ENCODE data around the gene LITAF.
A peak's percentile ranks its signal among the peaks of the same experiment; 100 is the strongest.
"Not testable (repeated sequence)": the region's sequence is repeated elsewhere in the genome, so short reads cannot be mapped to it uniquely, and the experiment has no call there.

The LITAF gene

GRCh38 chr16:11511328-11511727 lies 75.4 kb downstream of the LITAF start:
- no peak overlapping the region for H3K9ac ChIP-seq (ENCODE audit: low read depth, low read length)
- no peaks in the 10 kb centered on the region for H3K4me1 ChIP-seq (ENCODE audit: control insufficient read depth, insufficient read depth, low read length)
- no peak overlapping the region for H3K27ac ChIP-seq (ENCODE audit: low read depth, low read length)
- H3K9me3 ChIP-seq (ENCODE audit: control insufficient read depth, insufficient read depth, low read length): no peaks in the 10 kb centered on the region
- H3K27me3 ChIP-seq (ENCODE audit: control insufficient read depth, insufficient read depth, low read length): no peaks in the 10 kb centered on the region
- H3K36me3 ChIP-seq (ENCODE audit: control insufficient read depth, insufficient read depth, low read length): no peaks in the 10 kb centered on the region
- no peak overlapping the region for H3K4me3 ChIP-seq (ENCODE audit: low read depth, low read length)

- H3K9ac ChIP-seq (ENCODE audit: low read depth, low read length): no peak overlapping the region
- no peaks in the 10 kb centered on the region for H3K4me1 ChIP-seq (ENCODE audit: control insufficient read depth, insufficient read depth, low read length)
Measured at GRCh38 chr16:11510178-11510973, 76.3 kb downstream of the LITAF start.

GRCh38 chr16:11507991-11508390 lies 78.7 kb downstream of the LITAF start:
- no peak overlapping the region for H3K27ac ChIP-seq (ENCODE audit: low read depth, low read length)
- H3K27me3 ChIP-seq (ENCODE audit: control insufficient read depth, insufficient read depth, low read length): no peaks in the 10 kb centered on the region
- no peaks in the 10 kb centered on the region for H3K36me3 ChIP-seq (ENCODE audit: control insufficient read depth, insufficient read depth, low read length)
- H3K4me3 ChIP-seq (ENCODE audit: low read depth, low read length): no peak overlapping the region
- no peaks in the 10 kb centered on the region for H3K4me1 ChIP-seq (ENCODE audit: control insufficient read depth, insufficient read depth, low read length)
- no peaks in the 10 kb centered on the region for H3K9me3 ChIP-seq (ENCODE audit: control insufficient read depth, insufficient read depth, low read length)
- H3K9ac ChIP-seq (ENCODE audit: low read depth, low read length): no peak overlapping the region

More at GRCh38 chr16:11510178-11510973, 76.3 kb downstream of the LITAF start:
- no peaks in the 10 kb centered on the region for H3K36me3 ChIP-seq (ENCODE audit: control insufficient read depth, insufficient read depth, low read length)
- H3K27me3 ChIP-seq (ENCODE audit: control insufficient read depth, insufficient read depth, low read length): no peaks in the 10 kb centered on the region
- H3K9me3 ChIP-seq (ENCODE audit: control insufficient read depth, insufficient read depth, low read length): no peaks in the 10 kb centered on the region
- H3K27ac ChIP-seq (ENCODE audit: low read depth, low read length): no peak overlapping the region
- no peak overlapping the region for H3K4me3 ChIP-seq (ENCODE audit: low read depth, low read length)

GRCh38 chr16:11507350-11507749 lies 79.4 kb downstream of the LITAF start:
- H3K36me3 ChIP-seq (ENCODE audit: control insufficient read depth, insufficient read depth, low read length): no peaks in the 10 kb centered on the region
- H3K9ac ChIP-seq (ENCODE audit: low read depth, low read length): no peak overlapping the region

GRCh38 chr16:11506741-11507305 lies 79.9 kb downstream of the LITAF start:
- no peaks in the 10 kb centered on the region for H3K27me3 ChIP-seq (ENCODE audit: control insufficient read depth, insufficient read depth, low read length)
- no peak overlapping the region for H3K27ac ChIP-seq (ENCODE audit: low read depth, low read length)
- no peaks in the 10 kb centered on the region for H3K36me3 ChIP-seq (ENCODE audit: control insufficient read depth, insufficient read depth, low read length)
- H3K9ac ChIP-seq (ENCODE audit: low read depth, low read length): no peak overlapping the region
- peaks cover 5% of the 10 kb centered on the region for H3K4me1 ChIP-seq (ENCODE audit: control insufficient read depth, insufficient read depth, low read length)
- no peaks in the 10 kb centered on the region for H3K9me3 ChIP-seq (ENCODE audit: control insufficient read depth, insufficient read depth, low read length)
- H3K4me3 ChIP-seq (ENCODE audit: low read depth, low read length): no peak overlapping the region

More at GRCh38 chr16:11507350-11507749, 79.4 kb downstream of the LITAF start:
- H3K4me1 ChIP-seq (ENCODE audit: control insufficient read depth, insufficient read depth, low read length): no peaks in the 10 kb centered on the region
- no peaks in the 10 kb centered on the region for H3K9me3 ChIP-seq (ENCODE audit: control insufficient read depth, insufficient read depth, low read length)
- H3K4me3 ChIP-seq (ENCODE audit: low read depth, low read length): no peak overlapping the region
- no peak overlapping the region for H3K27ac ChIP-seq (ENCODE audit: low read depth, low read length)
- no peaks in the 10 kb centered on the region for H3K27me3 ChIP-seq (ENCODE audit: control insufficient read depth, insufficient read depth, low read length)

GRCh38 chr16:11504261-11504660 lies 82.5 kb downstream of the LITAF start:
- not testable (repeated sequence) for H3K27ac ChIP-seq (ENCODE audit: low read depth, low read length); H3K9me3 ChIP-seq (ENCODE audit: control insufficient read depth, insufficient read depth, low read length); H3K9ac ChIP-seq (ENCODE audit: low read depth, low read length); H3K4me3 ChIP-seq (ENCODE audit: low read depth, low read length); H3K27me3 ChIP-seq (ENCODE audit: control insufficient read depth, insufficient read depth, low read length); H3K36me3 ChIP-seq (ENCODE audit: control insufficient read depth, insufficient read depth, low read length)
- peaks cover 19% of the 10 kb centered on the region for H3K4me1 ChIP-seq (ENCODE audit: control insufficient read depth, insufficient read depth, low read length)

GRCh38 chr16:11503566-11503965 lies 83.2 kb downstream of the LITAF start:
- no peak overlapping the region for H3K9ac ChIP-seq (ENCODE audit: low read depth, low read length)
- no peaks in the 10 kb centered on the region for H3K27me3 ChIP-seq (ENCODE audit: control insufficient read depth, insufficient read depth, low read length)
- no peak overlapping the region for H3K4me3 ChIP-seq (ENCODE audit: low read depth, low read length)
- no peaks in the 10 kb centered on the region for H3K36me3 ChIP-seq (ENCODE audit: control insufficient read depth, insufficient read depth, low read length)
- no peak overlapping the region for H3K27ac ChIP-seq (ENCODE audit: low read depth, low read length)
- no peaks in the 10 kb centered on the region for H3K9me3 ChIP-seq (ENCODE audit: control insufficient read depth, insufficient read depth, low read length)
- H3K4me1 ChIP-seq (ENCODE audit: control insufficient read depth, insufficient read depth, low read length): peaks cover 19% of the 10 kb centered on the region

- peaks cover 27% of the 10 kb centered on the region for H3K4me1 ChIP-seq (ENCODE audit: control insufficient read depth, insufficient read depth, low read length)
- H3K9ac ChIP-seq (ENCODE audit: low read depth, low read length): no peak overlapping the region
- no peaks in the 10 kb centered on the region for H3K27me3 ChIP-seq (ENCODE audit: control insufficient read depth, insufficient read depth, low read length)
- H3K9me3 ChIP-seq (ENCODE audit: control insufficient read depth, insufficient read depth, low read length): no peaks in the 10 kb centered on the region
- H3K36me3 ChIP-seq (ENCODE audit: control insufficient read depth, insufficient read depth, low read length): no peaks in the 10 kb centered on the region
- 0 out of 2 replicates have a peak overlapping the region, but pooled peaks have one; percentile 21 for H3K4me3 ChIP-seq (ENCODE audit: low read depth, low read length)
- H3K27ac ChIP-seq (ENCODE audit: low read depth, low read length): peak overlapping the region; percentile 80
Measured at GRCh38 chr16:11502239-11502638, 84.5 kb downstream of the LITAF start.

- no peak overlapping the region for H3K9ac ChIP-seq (ENCODE audit: low read depth, low read length)
- no peaks in the 10 kb centered on the region for H3K9me3 ChIP-seq (ENCODE audit: control insufficient read depth, insufficient read depth, low read length)
- H3K4me3 ChIP-seq (ENCODE audit: low read depth, low read length): peak overlapping the region; percentile 21
- H3K4me1 ChIP-seq (ENCODE audit: control insufficient read depth, insufficient read depth, low read length): peaks cover 31% of the 10 kb centered on the region
- peak overlapping the region; percentile 80 for H3K27ac ChIP-seq (ENCODE audit: low read depth, low read length)
- H3K27me3 ChIP-seq (ENCODE audit: control insufficient read depth, insufficient read depth, low read length): no peaks in the 10 kb centered on the region
- H3K36me3 ChIP-seq (ENCODE audit: control insufficient read depth, insufficient read depth, low read length): no peaks in the 10 kb centered on the region
Measured at GRCh38 chr16:11501632-11502031, 85.1 kb downstream of the LITAF start.

- peak overlapping the region; percentile 80 for H3K27ac ChIP-seq (ENCODE audit: low read depth, low read length)
- no peaks in the 10 kb centered on the region for H3K36me3 ChIP-seq (ENCODE audit: control insufficient read depth, insufficient read depth, low read length)
- no peaks in the 10 kb centered on the region for H3K9me3 ChIP-seq (ENCODE audit: control insufficient read depth, insufficient read depth, low read length)
- no peaks in the 10 kb centered on the region for H3K27me3 ChIP-seq (ENCODE audit: control insufficient read depth, insufficient read depth, low read length)
- H3K4me1 ChIP-seq (ENCODE audit: control insufficient read depth, insufficient read depth, low read length): peaks cover 31% of the 10 kb centered on the region
- no peak overlapping the region for H3K9ac ChIP-seq (ENCODE audit: low read depth, low read length)
- H3K4me3 ChIP-seq (ENCODE audit: low read depth, low read length): no peak overlapping the region
Measured at GRCh38 chr16:11500700-11501346, 85.9 kb downstream of the LITAF start.

Measured in HUES48 (cell line).